ENCODE data around the gene NHERF2. TPM values are rescaled to one million over a fixed set of nuclear protein-coding genes. Genes with fewer than 3 reads are reported as not detected.

Gene NHERF2
- total RNA-seq, 2 experiments from 2014 or later = 1.9 to 2.0 TPM

DNA sequence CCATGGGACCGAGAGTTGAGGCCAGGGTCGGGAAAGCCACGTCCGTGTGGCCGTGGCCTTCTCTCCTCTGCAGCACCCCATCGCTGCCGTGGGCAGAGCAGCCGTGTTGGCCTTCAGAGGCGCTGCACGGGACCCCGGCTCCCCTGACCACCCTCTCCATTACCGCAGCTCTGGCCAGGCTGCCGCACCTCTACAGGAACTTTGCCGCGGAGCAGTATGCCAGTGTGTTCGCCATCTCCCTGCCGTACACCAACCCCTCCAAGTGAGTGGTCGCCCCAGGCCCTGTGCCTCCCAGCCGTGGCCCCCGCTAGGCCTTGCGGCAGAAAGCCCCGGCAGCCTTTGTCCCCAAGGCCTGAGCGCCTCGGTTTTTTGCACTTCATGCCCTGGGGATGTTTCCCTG, 48.9 kb downstream of the NHERF2 start:
- H3K4me3 ChIP-seq (ENCODE audit: low read length) = no peak overlapping the region
- ChIA-PET CTCF (no interaction called here), POLR2A (no interaction called here)
- no peaks in the 10 kb centered on the region for H3K9me3 Mint-ChIP-seq
- no peak overlapping the region for H3K4me3 Mint-ChIP-seq
- intact Hi-C loops (cut with DNase I, micrococcal nuclease) = no loop called here
- H3K4me1 Mint-ChIP-seq (ENCODE audit: low read depth) = no peaks in the 10 kb centered on the region
- no peaks in the 10 kb centered on the region for H3K27me3 ChIP-seq (ENCODE audit: control insufficient read depth in 1 of 2, insufficient read depth in 2 of 2, low read length in 2 of 2)
- H3K4me1 ChIP-seq (ENCODE audit: insufficient read depth, low read length) = no peaks in the 10 kb centered on the region
- H3K27ac ChIP-seq (ENCODE audit: low read depth in 1 of 2, low read length in 2 of 2) = no peak overlapping the region
- H3K36me3 Mint-ChIP-seq (ENCODE audit: low read depth) = peaks cover 50% of the 10 kb centered on the region
- ATAC-seq (ENCODE audit: poor library complexity) = no peak
- H3K9me3 ChIP-seq (ENCODE audit: control insufficient read depth in 1 of 2, insufficient read depth in 1 of 2, low read length in 2 of 2) = no peaks in the 10 kb centered on the region
- DNase-seq = no peak
- TF ChIP-seq, protein P1, sequence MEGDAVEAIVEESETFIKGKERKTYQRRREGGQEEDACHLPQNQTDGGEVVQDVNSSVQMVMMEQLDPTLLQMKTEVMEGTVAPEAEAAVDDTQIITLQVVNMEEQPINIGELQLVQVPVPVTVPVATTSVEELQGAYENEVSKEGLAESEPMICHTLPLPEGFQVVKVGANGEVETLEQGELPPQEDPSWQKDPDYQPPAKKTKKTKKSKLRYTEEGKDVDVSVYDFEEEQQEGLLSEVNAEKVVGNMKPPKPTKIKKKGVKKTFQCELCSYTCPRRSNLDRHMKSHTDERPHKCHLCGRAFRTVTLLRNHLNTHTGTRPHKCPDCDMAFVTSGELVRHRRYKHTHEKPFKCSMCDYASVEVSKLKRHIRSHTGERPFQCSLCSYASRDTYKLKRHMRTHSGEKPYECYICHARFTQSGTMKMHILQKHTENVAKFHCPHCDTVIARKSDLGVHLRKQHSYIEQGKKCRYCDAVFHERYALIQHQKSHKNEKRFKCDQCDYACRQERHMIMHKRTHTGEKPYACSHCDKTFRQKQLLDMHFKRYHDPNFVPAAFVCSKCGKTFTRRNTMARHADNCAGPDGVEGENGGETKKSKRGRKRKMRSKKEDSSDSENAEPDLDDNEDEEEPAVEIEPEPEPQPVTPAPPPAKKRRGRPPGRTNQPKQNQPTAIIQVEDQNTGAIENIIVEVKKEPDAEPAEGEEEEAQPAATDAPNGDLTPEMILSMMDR (IDR thresholded peaks at IDR 0.05) = no peak
- H3K36me3 ChIP-seq (ENCODE audit: insufficient read depth, low read length) = peaks cover 69% of the 10 kb centered on the region
- H3K27ac Mint-ChIP-seq = no peak overlapping the region
- H3K27me3 Mint-ChIP-seq = no peaks in the 10 kb centered on the region

DNA sequence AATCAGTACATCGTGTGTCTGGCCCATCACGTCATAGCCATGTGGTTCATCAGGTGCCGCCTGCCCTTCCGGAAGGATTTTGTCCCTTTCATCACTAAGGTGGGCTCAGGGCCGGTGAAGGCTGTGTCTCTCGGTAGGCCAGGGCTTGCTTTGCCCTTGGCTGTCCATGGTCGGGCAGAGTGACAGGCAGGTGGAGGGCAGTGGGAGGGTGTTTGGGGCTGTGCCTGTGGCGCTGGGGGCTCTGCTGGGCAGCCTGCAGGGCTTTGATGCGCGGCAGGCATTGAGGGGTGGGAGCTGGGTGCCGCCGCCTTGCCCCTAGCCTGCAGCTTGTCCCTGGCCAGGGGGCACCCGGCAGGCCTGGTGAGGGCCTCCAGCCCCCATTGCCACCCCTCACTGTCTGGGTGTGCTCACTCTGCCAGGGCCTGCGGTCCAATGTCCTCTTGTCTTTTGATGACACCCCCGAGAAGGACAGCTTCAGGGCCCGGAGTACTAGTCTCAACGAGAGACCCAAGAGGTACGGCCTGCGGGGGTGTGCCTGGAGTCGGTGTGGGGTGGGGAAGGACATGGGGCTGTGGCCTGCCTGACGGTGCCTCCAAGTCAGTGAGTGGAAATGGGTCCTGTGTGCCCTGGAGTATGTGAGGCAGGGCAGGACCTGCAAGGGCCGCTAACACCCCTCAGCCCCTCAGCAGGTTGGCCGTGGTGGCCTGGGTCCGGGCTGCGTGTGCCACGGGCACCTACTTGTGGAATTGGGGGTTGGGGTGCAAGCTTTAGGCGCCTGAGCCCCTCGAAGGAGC, 49.6 kb downstream of the NHERF2 start:
- no peak overlapping the region for H3K27ac Mint-ChIP-seq
- DNase-seq = no peak
- intact Hi-C loops (cut with DNase I, micrococcal nuclease) = no loop called here
- peaks cover 69% of the 10 kb centered on the region for H3K36me3 ChIP-seq (ENCODE audit: insufficient read depth, low read length)
- no peaks in the 10 kb centered on the region for H3K9me3 ChIP-seq (ENCODE audit: control insufficient read depth in 1 of 2, insufficient read depth in 1 of 2, low read length in 2 of 2)
- no peaks in the 10 kb centered on the region for H3K4me1 ChIP-seq (ENCODE audit: insufficient read depth, low read length)
- H3K4me1 Mint-ChIP-seq (ENCODE audit: low read depth) = no peaks in the 10 kb centered on the region
- ATAC-seq (ENCODE audit: poor library complexity) = no peak
- ChIA-PET POLR2A (no interaction called here), CTCF (no interaction called here)
- H3K27me3 ChIP-seq (ENCODE audit: control insufficient read depth in 1 of 2, insufficient read depth in 2 of 2, low read length in 2 of 2) = no peaks in the 10 kb centered on the region
- peaks cover 45% of the 10 kb centered on the region for H3K36me3 Mint-ChIP-seq (ENCODE audit: low read depth)
- H3K9me3 Mint-ChIP-seq = no peaks in the 10 kb centered on the region
- H3K4me3 ChIP-seq (ENCODE audit: low read length) = no peak overlapping the region
- H3K27ac ChIP-seq (ENCODE audit: low read depth in 1 of 2, low read length in 2 of 2) = no peak overlapping the region
- no peaks in the 10 kb centered on the region for H3K27me3 Mint-ChIP-seq
- H3K4me3 Mint-ChIP-seq = no peak overlapping the region
- TF ChIP-seq, protein P1 (IDR thresholded peaks at IDR 0.05) = no peak

DNA sequence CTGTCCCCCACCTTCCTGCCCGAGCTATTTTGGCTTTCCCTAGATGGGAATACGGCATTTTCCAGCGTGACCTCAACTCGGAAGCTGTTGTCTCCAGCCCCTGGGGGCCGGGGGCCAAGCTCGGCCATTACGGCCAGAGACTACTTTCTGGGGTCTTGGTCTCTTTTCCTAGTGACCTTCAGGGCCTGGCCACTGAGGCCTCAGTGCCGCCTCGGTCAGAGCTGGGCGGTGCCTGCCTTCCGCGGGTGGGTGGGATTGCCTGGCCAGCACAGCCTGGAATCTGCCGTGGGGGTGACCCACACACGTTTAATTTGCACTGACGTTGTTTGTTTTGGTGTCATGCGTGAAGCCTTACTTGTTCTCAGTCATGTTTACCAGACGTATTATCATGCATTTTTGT, 50.3 kb downstream of the NHERF2 start:
- peaks cover 44% of the 10 kb centered on the region for H3K36me3 Mint-ChIP-seq (ENCODE audit: low read depth)
- TF ChIP-seq, protein P1 (IDR thresholded peaks at IDR 0.05) = no peak
- ATAC-seq (ENCODE audit: poor library complexity) (no peak), DNase-seq (no peak)
- CTCF ChIA-PET = no interaction called here
- no peak overlapping the region for H3K4me3 Mint-ChIP-seq
- H3K4me3 ChIP-seq (ENCODE audit: low read length) = no peak overlapping the region
- no peaks in the 10 kb centered on the region for H3K9me3 ChIP-seq (ENCODE audit: control insufficient read depth in 1 of 2, insufficient read depth in 1 of 2, low read length in 2 of 2)
- intact Hi-C loops (cut with DNase I, micrococcal nuclease) = no loop called here
- H3K27ac ChIP-seq (ENCODE audit: low read depth in 1 of 2, low read length in 2 of 2) = no peak overlapping the region
- H3K27me3 ChIP-seq (ENCODE audit: control insufficient read depth in 1 of 2, insufficient read depth in 2 of 2, low read length in 2 of 2) = no peaks in the 10 kb centered on the region
- H3K4me1 ChIP-seq (ENCODE audit: insufficient read depth, low read length) = no peaks in the 10 kb centered on the region
- POLR2A ChIA-PET = no interaction called here
- H3K9me3 Mint-ChIP-seq = no peaks in the 10 kb centered on the region
- no peaks in the 10 kb centered on the region for H3K4me1 Mint-ChIP-seq (ENCODE audit: low read depth)
- H3K36me3 ChIP-seq (ENCODE audit: insufficient read depth, low read length) = peaks cover 69% of the 10 kb centered on the region
- H3K27ac Mint-ChIP-seq = no peak overlapping the region
- H3K27me3 Mint-ChIP-seq = no peaks in the 10 kb centered on the region

All from CD4-positive, alpha-beta T cell (primary cell).